HepG2 (cell line): ENCODE data around the gene ZNF3. TPM values are rescaled to one million over a fixed set of nuclear protein-coding genes. Genes with fewer than 3 reads are reported as not detected.

Experiments used
- ATF7 ChIP-seq, 2 experiments: fragments of 450-650 bp in 1 of 2; sonication (generic) in 1 of 2; formaldehyde crosslinking in 1 of 2; IDR thresholded peaks; 2 replicates each; pipeline versions ENCODE4 v1.4.0 to v1.6.1; 2016 to 2020; ENCODE audit warnings: antibody characterized with exemption in 1 of 2, mild to moderate bottlenecking in 1 of 2, missing genetic modification reagents in 1 of 2
- ELF4 ChIP-seq: sonication (generic); formaldehyde crosslinking; IDR thresholded peaks from 2 replicates; pipeline ENCODE4 v1.5.0; 2020; ENCODE audit warnings: missing genetic modification reagents, mild to moderate bottlenecking, moderate library complexity, borderline replicate concordance
- FOXA3 ChIP-seq: IDR thresholded peaks from 2 replicates; pipeline ENCODE4 v1.6.1; 2016; ENCODE audit warnings: missing genetic modification reagents, missing compliant biosample characterization
- FOXM1 ChIP-seq: sonication (generic); formaldehyde crosslinking; IDR thresholded peaks from 2 replicates; pipeline ENCODE4 v1.5.0; 2020; ENCODE audit warnings: missing genetic modification reagents
- GATAD2A ChIP-seq: IDR thresholded peaks from 2 replicates; pipeline ENCODE4 v1.6.1; 2016
- HMGA1 ChIP-seq: sonication (generic); formaldehyde crosslinking; conservative IDR thresholded peaks from 2 replicates; pipeline ENCODE4 v1.4.0; 2020; ENCODE audit warnings: missing genetic modification reagents
- KLF13 ChIP-seq: sonication (generic); formaldehyde crosslinking; IDR thresholded peaks from 2 replicates; pipeline ENCODE4 v1.4.0; 2020; ENCODE audit warnings: mild to moderate bottlenecking, missing genetic modification reagents
- MED8 ChIP-seq: sonication (generic); formaldehyde crosslinking; IDR thresholded peaks from 2 replicates; pipeline ENCODE4 v1.8.1; 2023; ENCODE audit warnings: mild to moderate bottlenecking, missing genetic modification reagents; ENCODE audit not compliant: insufficient replicate concordance
- NFIC ChIP-seq: IDR thresholded peaks from 2 replicates; pipeline ENCODE4 v1.6.1; 2012; ENCODE audit warnings: mild to moderate bottlenecking, low read length, inconsistent platforms
- RBAK ChIP-seq: sonication (generic); formaldehyde crosslinking; IDR thresholded peaks from 2 replicates; pipeline ENCODE4 v1.5.1; 2020; ENCODE audit warnings: mild to moderate bottlenecking, missing genetic modification reagents
- RBFOX2 ChIP-seq: fragments of 200-400 bp; formaldehyde crosslinking; IDR thresholded peaks from 2 replicates; pipeline ENCODE4 v1.6.1; 2017; ENCODE audit warnings: low read depth, mild to moderate bottlenecking, low read length
- RXRA ChIP-seq: sonication (generic); formaldehyde crosslinking; IDR thresholded peaks from 2 replicates; pipeline ENCODE4 v1.5.1; 2020; ENCODE audit warnings: missing genetic modification reagents
- SIX4 ChIP-seq: sonication (generic); formaldehyde crosslinking; IDR thresholded peaks from 2 replicates; pipeline ENCODE4 v1.4.0; 2020; ENCODE audit warnings: missing genetic modification reagents
- TEAD2 ChIP-seq: sonication (generic); formaldehyde crosslinking; IDR thresholded peaks from 2 replicates; pipeline ENCODE4 v1.9.0; 2021; ENCODE audit warnings: missing genetic modification reagents
- ZNF251 ChIP-seq: sonication (generic); formaldehyde crosslinking; IDR thresholded peaks from 2 replicates; pipeline ENCODE4 v1.9.0; 2021; ENCODE audit warnings: mild to moderate bottlenecking, missing genetic modification reagents
- ZNF607 ChIP-seq: sonication (generic); formaldehyde crosslinking; IDR thresholded peaks from 2 replicates; pipeline ENCODE4 v1.5.1; 2020; ENCODE audit warnings: missing genetic modification reagents, mild to moderate bottlenecking, borderline replicate concordance
- ZNF687 ChIP-seq: sonication (generic); formaldehyde crosslinking; IDR thresholded peaks from 2 replicates; pipeline ENCODE4 v1.5.1; 2020; ENCODE audit warnings: mild to moderate bottlenecking, missing genetic modification reagents, moderate library complexity
- ZNF879 ChIP-seq: sonication (generic); formaldehyde crosslinking; IDR thresholded peaks from 2 replicates; pipeline ENCODE4 v1.8.1; 2023; ENCODE audit warnings: missing genetic modification reagents
- polyA plus RNA-seq, 8 experiments: library from polyadenylated mRNA; depleted of rRNA in 3 of 8; stranded (reverse) in 7 of 8; unstranded in 1 of 8; fragments of >200 nt; fragmentation: Illumina TruSeq in 4 of 8; extraction: Trizol in 4 of 8; gene quantifications; 2 replicates each; pipeline versions ENCODE4 v1.2.1 to v1.2.3, GENCODE V29; 2011 to 2016; ENCODE audit warnings: low read depth in 4 of 8, missing spikeins in 1 of 8, mixed read lengths in 1 of 8; ENCODE audit not compliant: insufficient read depth in 1 of 8
- total RNA-seq, 5 experiments: library from RNA; depleted of rRNA; stranded (reverse); fragments of >200 nt; fragmentation: Illumina TruSeq; extraction: Trizol; gene quantifications; 2 replicates each; pipeline ENCODE4 v1.2.3, GENCODE V29; 2016; ENCODE audit warnings: low read depth in 1 of 5
- TF ChIP-seq, protein P1 (sequence below): sonication (generic); formaldehyde crosslinking; conservative IDR thresholded peaks from 2 replicates; pipeline ENCODE4 v1.4.0; 2020; ENCODE audit warnings: mild to moderate bottlenecking, missing genetic modification reagents, moderate library complexity
- TF ChIP-seq, protein P2 (sequence below), 2 experiments: fragments of 450-650 bp in 1 of 2; sonication (generic) in 1 of 2; formaldehyde crosslinking; IDR thresholded peaks; 2 replicates each; pipeline versions ENCODE4 v1.5.0 to v1.8.0; 2020 to 2022; ENCODE audit warnings: mild to moderate bottlenecking in 1 of 2, missing genetic modification reagents in 1 of 2

Gene ZNF3
- total and polyA plus RNA-seq, 2 of the 13 experiments (the other 11 are each of a cell fraction or from before 2014, with no cell fraction given) = 33.7 to 56.9 TPM

DNA sequence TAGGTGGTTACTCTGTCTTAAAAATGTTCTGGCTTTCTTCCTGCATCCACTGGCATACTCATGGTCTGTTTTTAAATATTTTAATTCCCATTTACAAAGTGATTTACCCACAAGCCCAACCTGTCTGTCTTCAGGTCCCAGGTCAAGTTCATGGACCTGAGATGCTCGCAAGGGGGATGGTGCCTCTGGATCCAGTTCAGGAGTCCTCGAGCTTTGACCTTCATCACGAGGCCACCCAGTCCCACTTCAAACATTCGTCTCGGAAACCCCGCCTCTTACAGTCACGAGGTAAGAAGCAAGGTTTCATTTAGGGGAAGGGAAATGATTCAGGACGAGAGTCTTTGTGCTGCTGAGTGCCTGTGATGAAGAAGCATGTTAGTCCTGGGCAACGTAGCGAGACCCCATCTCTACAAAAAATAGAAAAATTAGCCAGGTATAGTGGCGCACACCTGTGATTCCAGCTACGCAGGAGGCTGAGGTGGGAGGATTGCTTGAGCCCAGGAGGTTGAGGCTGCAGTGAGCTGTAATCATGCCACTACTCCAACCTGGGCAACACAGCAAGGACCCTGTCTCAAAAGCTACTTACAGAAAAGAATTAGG lies 57.4 kb downstream of the ZNF3 start (continued):
- TF ChIP-seq, protein P1, sequence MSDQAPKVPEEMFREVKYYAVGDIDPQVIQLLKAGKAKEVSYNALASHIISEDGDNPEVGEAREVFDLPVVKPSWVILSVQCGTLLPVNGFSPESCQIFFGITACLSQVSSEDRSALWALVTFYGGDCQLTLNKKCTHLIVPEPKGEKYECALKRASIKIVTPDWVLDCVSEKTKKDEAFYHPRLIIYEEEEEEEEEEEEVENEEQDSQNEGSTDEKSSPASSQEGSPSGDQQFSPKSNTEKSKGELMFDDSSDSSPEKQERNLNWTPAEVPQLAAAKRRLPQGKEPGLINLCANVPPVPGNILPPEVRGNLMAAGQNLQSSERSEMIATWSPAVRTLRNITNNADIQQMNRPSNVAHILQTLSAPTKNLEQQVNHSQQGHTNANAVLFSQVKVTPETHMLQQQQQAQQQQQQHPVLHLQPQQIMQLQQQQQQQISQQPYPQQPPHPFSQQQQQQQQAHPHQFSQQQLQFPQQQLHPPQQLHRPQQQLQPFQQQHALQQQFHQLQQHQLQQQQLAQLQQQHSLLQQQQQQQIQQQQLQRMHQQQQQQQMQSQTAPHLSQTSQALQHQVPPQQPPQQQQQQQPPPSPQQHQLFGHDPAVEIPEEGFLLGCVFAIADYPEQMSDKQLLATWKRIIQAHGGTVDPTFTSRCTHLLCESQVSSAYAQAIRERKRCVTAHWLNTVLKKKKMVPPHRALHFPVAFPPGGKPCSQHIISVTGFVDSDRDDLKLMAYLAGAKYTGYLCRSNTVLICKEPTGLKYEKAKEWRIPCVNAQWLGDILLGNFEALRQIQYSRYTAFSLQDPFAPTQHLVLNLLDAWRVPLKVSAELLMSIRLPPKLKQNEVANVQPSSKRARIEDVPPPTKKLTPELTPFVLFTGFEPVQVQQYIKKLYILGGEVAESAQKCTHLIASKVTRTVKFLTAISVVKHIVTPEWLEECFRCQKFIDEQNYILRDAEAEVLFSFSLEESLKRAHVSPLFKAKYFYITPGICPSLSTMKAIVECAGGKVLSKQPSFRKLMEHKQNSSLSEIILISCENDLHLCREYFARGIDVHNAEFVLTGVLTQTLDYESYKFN (CRISPR knock-in tag) = peak; percentile 82
- TF ChIP-seq NFIC (0 out of 2 replicates have a peak, but pooled peaks have one; percentile 47), SIX4 (CRISPR knock-in tag) (no peak), FOXM1 (no peak), ZNF687 (CRISPR knock-in tag) (peak; percentile 41; the same call in 1 of the 2 replicates), ATF7 (IDR thresholded peaks at IDR 0.05) (no peak), ATF7 (CRISPR knock-in tag; IDR thresholded peaks at IDR 0.05) (no peak), ZNF607 (CRISPR knock-in tag) (peak; percentile 67; the same call in 1 of the 2 replicates), FOXA3 (peak; percentile 57; the same call in 1 of the 2 replicates), TEAD2 (CRISPR knock-in tag) (no peak), KLF13 (no peak), RBAK (CRISPR knock-in tag) (no peak), RXRA (CRISPR knock-in tag) (peak; percentile 92), HMGA1 (CRISPR knock-in tag) (no peak), GATAD2A (CRISPR knock-in tag) (peak; percentile 76), MED8 (CRISPR knock-in tag) (no peak), ELF4 (CRISPR knock-in tag) (no peak), RBFOX2 (0 out of 2 replicates have a peak, but pooled peaks have one; percentile 31), ZNF251 (no peak), ZNF879 (CRISPR knock-in tag) (no peak)
- TF ChIP-seq, protein P2, sequence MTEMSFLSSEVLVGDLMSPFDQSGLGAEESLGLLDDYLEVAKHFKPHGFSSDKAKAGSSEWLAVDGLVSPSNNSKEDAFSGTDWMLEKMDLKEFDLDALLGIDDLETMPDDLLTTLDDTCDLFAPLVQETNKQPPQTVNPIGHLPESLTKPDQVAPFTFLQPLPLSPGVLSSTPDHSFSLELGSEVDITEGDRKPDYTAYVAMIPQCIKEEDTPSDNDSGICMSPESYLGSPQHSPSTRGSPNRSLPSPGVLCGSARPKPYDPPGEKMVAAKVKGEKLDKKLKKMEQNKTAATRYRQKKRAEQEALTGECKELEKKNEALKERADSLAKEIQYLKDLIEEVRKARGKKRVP (CRISPR knock-in tag; IDR thresholded peaks at IDR 0.05) = no peak
